ENCODE data around the gene PRSS33. TPM values are rescaled to one million over a fixed set of nuclear protein-coding genes. Genes with fewer than 3 reads are reported as not detected.

The PRSS33 gene
- total RNA-seq, 1 experiment from 2014 or later: not detected

DNA sequence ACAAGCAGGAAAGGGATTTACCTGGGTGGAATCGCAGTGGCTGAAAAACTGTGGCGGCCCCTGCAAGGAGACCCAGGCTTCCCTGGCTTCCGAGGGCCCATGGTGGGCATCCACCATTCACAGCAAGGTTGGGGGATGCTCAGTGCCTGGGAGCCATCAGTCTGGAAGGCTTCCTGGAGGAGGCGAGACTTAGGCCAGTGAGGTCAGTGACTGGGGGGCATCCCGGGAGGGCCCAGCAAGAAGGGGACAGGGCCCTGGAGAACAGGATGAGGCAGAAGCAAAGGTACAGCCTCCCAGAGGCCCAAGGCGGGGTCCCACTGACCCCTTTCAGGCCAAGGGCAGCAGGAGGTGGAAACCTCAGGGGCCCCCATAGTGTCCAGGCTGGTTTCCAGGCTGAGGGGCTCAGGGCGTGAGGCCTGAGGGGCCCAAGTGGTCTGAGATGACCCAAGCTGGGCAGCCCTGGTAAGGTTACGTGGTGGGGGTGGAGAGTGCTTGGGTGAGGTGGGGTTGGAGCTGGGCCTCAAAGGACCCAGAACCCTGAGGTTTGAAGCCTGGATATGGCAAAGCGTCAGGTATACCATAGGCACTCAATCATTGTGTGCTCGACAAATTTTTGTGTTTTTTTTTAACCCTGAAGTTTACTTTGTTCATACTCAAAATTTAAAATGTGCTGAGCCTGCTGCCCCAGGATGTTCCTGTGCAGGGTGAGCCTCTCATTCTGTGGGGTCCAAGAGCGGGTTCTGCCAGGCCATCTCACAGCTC is 50.7 kb downstream of the PRSS33 start:
- in situ Hi-C loops (cut with HindIII; ENCODE audit: low pct_unique_long_range_greater_than_20kb, low sequenced_read_pairs): no loop called here
- DNase-seq (ENCODE audit: low read depth): no peak

- in situ Hi-C loops (cut with HindIII; ENCODE audit: low pct_unique_long_range_greater_than_20kb, low sequenced_read_pairs): no loop called here
- DNase-seq (ENCODE audit: low read depth): no peak
Observed at GRCh38 chr16:2734844-2735515, 52.4 kb downstream of the PRSS33 start.

Other genes starting within 250 kb of the PRSS33 start
- 10.1 and 14.7 TPM in 2 replicates for gene PDPK1, start 249.5 kb downstream of the PRSS33 start, total RNA-seq (2014; rRNA removed; shearing (Covaris generic); ENCODE audit: low replicate concordance)
- gene KCTD5, start 105.0 kb downstream of the PRSS33 start, total RNA-seq (2014; rRNA removed; shearing (Covaris generic); ENCODE audit: low replicate concordance): 67.5 and 85.6 TPM in 2 replicates
- gene PRSS27, start 67.3 kb downstream of the PRSS33 start, total RNA-seq (2014; rRNA removed; shearing (Covaris generic); ENCODE audit: low replicate concordance): 1.1 TPM in 1 of 2 replicates, not detected in the other
- gene SRRM2, start 34.9 kb downstream of the PRSS33 start, total RNA-seq (2014; rRNA removed; shearing (Covaris generic); ENCODE audit: low replicate concordance): 15.3 and 31.2 TPM in 2 replicates
- 473 and 526 TPM in 2 replicates for gene ELOB, start 10.3 kb downstream of the PRSS33 start, total RNA-seq (2014; rRNA removed; shearing (Covaris generic); ENCODE audit: low replicate concordance)
- gene PRSS41, start 10.9 kb upstream of the PRSS33 start, total RNA-seq (2014; rRNA removed; shearing (Covaris generic); ENCODE audit: low replicate concordance): not detected in 2 replicates
- not detected in 2 replicates for gene PRSS21, start 29.7 kb upstream of the PRSS33 start, total RNA-seq (2014; rRNA removed; shearing (Covaris generic); ENCODE audit: low replicate concordance)
- 0.93 TPM in 1 of 2 replicates, not detected in the other for gene ZG16B, start 42.7 kb upstream of the PRSS33 start, total RNA-seq (2014; rRNA removed; shearing (Covaris generic); ENCODE audit: low replicate concordance)
- gene PRSS22, start 70.6 kb upstream of the PRSS33 start, total RNA-seq (2014; rRNA removed; shearing (Covaris generic); ENCODE audit: low replicate concordance): not detected in 2 replicates
- 121 and 161 TPM in 2 replicates for gene FLYWCH2, start 95.7 kb upstream of the PRSS33 start, total RNA-seq (2014; rRNA removed; shearing (Covaris generic); ENCODE audit: low replicate concordance)
- 133 and 149 TPM in 2 replicates for gene FLYWCH1, start 124.4 kb upstream of the PRSS33 start, total RNA-seq (2014; rRNA removed; shearing (Covaris generic); ENCODE audit: low replicate concordance)
- 18.2 and 32.8 TPM in 2 replicates for gene KREMEN2, start 176.7 kb upstream of the PRSS33 start, total RNA-seq (2014; rRNA removed; shearing (Covaris generic); ENCODE audit: low replicate concordance)
- gene PAQR4, start 181.8 kb upstream of the PRSS33 start, total RNA-seq (2014; rRNA removed; shearing (Covaris generic); ENCODE audit: low replicate concordance): 60.8 and 77.4 TPM in 2 replicates
- gene PKMYT1, start 192.9 kb upstream of the PRSS33 start, total RNA-seq (2014; rRNA removed; shearing (Covaris generic); ENCODE audit: low replicate concordance): 25.5 and 39.1 TPM in 2 replicates
- 0.07 TPM in 1 of 2 replicates, not detected in the other for gene CLDN9, start 225.4 kb upstream of the PRSS33 start, total RNA-seq (2014; rRNA removed; shearing (Covaris generic); ENCODE audit: low replicate concordance)
- gene CLDN6, start 230.6 kb upstream of the PRSS33 start, total RNA-seq (2014; rRNA removed; shearing (Covaris generic); ENCODE audit: low replicate concordance): not detected in 2 replicates
- gene TNFRSF12A, start 232.8 kb upstream of the PRSS33 start, total RNA-seq (2014; rRNA removed; shearing (Covaris generic); ENCODE audit: low replicate concordance): 975 and 1,222 TPM in 2 replicates
- 461 and 685 TPM in 2 replicates for gene HCFC1R1, start 236.4 kb upstream of the PRSS33 start, total RNA-seq (2014; rRNA removed; shearing (Covaris generic); ENCODE audit: low replicate concordance)
- 247 and 252 TPM in 2 replicates for gene THOC6, start 236.5 kb upstream of the PRSS33 start, total RNA-seq (2014; rRNA removed; shearing (Covaris generic); ENCODE audit: low replicate concordance)
- gene BICDL2, start 249.4 kb upstream of the PRSS33 start, total RNA-seq (2014; rRNA removed; shearing (Covaris generic); ENCODE audit: low replicate concordance): not detected in 2 replicates